Pancreas (tissue), 10 donors: ENCODE data around the gene METTL2A. TPM values are rescaled to one million over a fixed set of nuclear protein-coding genes. Genes with fewer than 3 reads are reported as not detected.
"Not testable (repeated sequence)": the region's sequence is repeated elsewhere in the genome, so short reads cannot be mapped to it uniquely, and the experiment has no call there.

Experiments used
- ATAC-seq, 4 donors: fragments of 200-7000 bp; cut with Tn5 transposase; one replicate each; pipeline versions ENCODE4 v1.8.0 to v1.9.1; 2020; ENCODE audit warnings: mild to moderate bottlenecking in 4 of 4, moderate library complexity in 4 of 4
- DNase-seq, 6 donors: peaks; one replicate each; pipeline ENCODE4 v3.0.0-alpha.2; 2020
- FAIRE-seq: peaks from 2 replicates; lab custom pipeline; 2012; peaks lifted over from hg19 to GRCh38; lab: Jason Lieb, UNC
- H3K27ac ChIP-seq, 4 donors: fragments of 200-600 bp; sonication (generic); 1 replicate in 3 of 4; 2 replicates in 1 of 4; pipeline versions ENCODE4 v1.5.0 to v1.8.0; 2020
- H3K27me3 ChIP-seq, 4 donors: fragments of 200-600 bp; one replicate each; pipeline ENCODE4 v1.8.0; 2021
- H3K36me3 ChIP-seq, 3 donors: fragments of 200-600 bp; sonication (generic) in 1 of 3; one replicate each; pipeline versions ENCODE4 v1.5.0 to v1.8.0; 2020 to 2021
- H3K4me1 ChIP-seq, 3 donors: fragments of 200-600 bp; one replicate each; pipeline ENCODE4 v1.8.0; 2021
- H3K4me3 ChIP-seq, 4 donors: fragments of 200-600 bp; sonication (generic) in 2 of 4; one replicate each; pipeline versions ENCODE4 v1.5.0 to v1.8.0; 2020 to 2021
- H3K9me3 ChIP-seq, 4 donors: fragments of 200-600 bp; one replicate each; pipeline ENCODE4 v1.8.0; 2021
- CTCF ChIP-seq, 4 donors: fragments of 200-600 bp; sonication (generic) in 3 of 4; IDR thresholded peaks; one replicate each; pipeline versions ENCODE4 v1.5.0 to v1.8.0; 2021; ENCODE audit warnings: antibody characterized with exemption in 4 of 4
- WGBS, 2 donors: extraction: QIAGEN DNeasy Blood & Tissue Kit; methylation state at CpG; one replicate each; pipeline ENCODE4 v1.1.7; 2013; 5-methylcytosine and 5-hydroxymethylcytosine counted together
- intact Hi-C, 3 donors: fragments of 100-400 bp; cut with DNase I; formaldehyde crosslinking; loops; one replicate each; pipeline versions ENCODE4 v1.11.1 to v1.14.2; 2022
- polyA plus RNA-seq, 2 donors: library from polyadenylated mRNA; stranded (reverse); fragments of 200-250 nt; gene quantifications; one replicate each; pipeline ENCODE4 v1.2.3, GENCODE V29; 2013
- total RNA-seq, 6 donors: library from RNA; stranded (reverse); fragmentation: NEBNext Ultra II Directional in 4 of 6; extraction: Animal tissue kit (Norgen Biotek cat#: 25700) in 4 of 6; gene quantifications; one replicate each; pipeline versions ENCODE4 v1.2.1 to v1.2.4, GENCODE V29; 2021 to 2023
- donor health status: healthy with polysubstance abuse.
- donor health status: DM: no; HTN: no; CAD: no; lungs with moderate emphysema.
- donor health status: DM: no; HTN: no; CAD: no.
- donor health status: control.
- donor health status: control.
- donor health status: Bipolar disorder and iron deficiency.
- donor health status: DM: yes; HTN: yes; CAD: no.
- donor health status: DM: no; HTN: no; CAD: no.
- donor health status: DM: no; HTN: no; CAD: no.
- donor health status: DM: yes; HTN: yes; CAD: no.

Gene METTL2A
- total and polyA plus RNA-seq, 8 donors = 4.0 to 11.0 (median 6.9) TPM

GRCh38 chr17:62453656-62454055 is 30.0 kb downstream of the METTL2A start:
- ATAC-seq, H3K9me3 ChIP-seq, DNase-seq, H3K27ac ChIP-seq, H3K4me1 ChIP-seq, H3K27me3 ChIP-seq, H3K36me3 ChIP-seq, intact Hi-C loops, H3K4me3 ChIP-seq, FAIRE-seq: not testable (repeated sequence)
- WGBS, 2 donors = 77 to 87% methylated on average over 4 of the region's 4 CpGs

- H3K27ac ChIP-seq, FAIRE-seq, intact Hi-C loops, H3K9me3 ChIP-seq, H3K4me3 ChIP-seq, ATAC-seq, H3K36me3 ChIP-seq, H3K4me1 ChIP-seq, H3K27me3 ChIP-seq, DNase-seq: not testable (repeated sequence)
- WGBS, 2 donors = 81 to 84% methylated on average over 3 of the region's 3 CpGs
Measured at GRCh38 chr17:62454111-62454510, 30.4 kb downstream of the METTL2A start.

- intact Hi-C loops = no loop called here
- no peak for DNase-seq
- H3K27ac ChIP-seq = no peak overlapping the region
- 74 to 90% methylated on average over 7 of the region's 7 CpGs for WGBS, 2 donors
- no peak for TF ChIP-seq CTCF (IDR thresholded peaks at IDR 0.05)
- H3K4me1 ChIP-seq = no peaks in the 10 kb centered on the region
- no peak overlapping the region for H3K4me3 ChIP-seq
- ATAC-seq = no peak
- no peaks in the 10 kb centered on the region for H3K27me3 ChIP-seq
- no peaks in the 10 kb centered on the region for H3K9me3 ChIP-seq
- no peaks in the 10 kb centered on the region for H3K36me3 ChIP-seq
- no peak for FAIRE-seq
Measured at GRCh38 chr17:62456016-62456415, 32.3 kb downstream of the METTL2A start.

GRCh38 chr17:62458483-62458882 is 34.8 kb downstream of the METTL2A start:
- intact Hi-C loops, H3K27ac ChIP-seq, ATAC-seq, H3K4me1 ChIP-seq, H3K9me3 ChIP-seq, FAIRE-seq, DNase-seq, H3K36me3 ChIP-seq, H3K27me3 ChIP-seq, H3K4me3 ChIP-seq: not testable (repeated sequence)
- 42 to 64% methylated on average over 10 of the region's 10 CpGs for WGBS, 2 donors

- H3K4me1 ChIP-seq, H3K27me3 ChIP-seq, FAIRE-seq, intact Hi-C loops, H3K9me3 ChIP-seq, ATAC-seq, H3K4me3 ChIP-seq, DNase-seq, H3K27ac ChIP-seq, H3K36me3 ChIP-seq: not testable (repeated sequence)
- 74 to 83% methylated on average over 3 of the region's 3 CpGs for WGBS, 2 donors
Measured at GRCh38 chr17:62464422-62464821, 40.7 kb downstream of the METTL2A start.

- not testable (repeated sequence) for ATAC-seq
Measured at GRCh38 chr17:62465271-62465670, 41.6 kb downstream of the METTL2A start.

GRCh38 chr17:62470666-62471379 is 47.1 kb downstream of the METTL2A start:
- H3K4me3 ChIP-seq, intact Hi-C loops, H3K27ac ChIP-seq, H3K9me3 ChIP-seq, FAIRE-seq, H3K27me3 ChIP-seq, H3K36me3 ChIP-seq, H3K4me1 ChIP-seq: not testable (repeated sequence)
- peak; percentile 73 to 88 (median 82) for ATAC-seq
- peak; percentile 49 to 89 (median 78) for DNase-seq
- 49 to 54% methylated on average over 5 to 6 of the region's 8 CpGs for WGBS, 2 donors

More at GRCh38 chr17:62465271-62465670, 41.6 kb downstream of the METTL2A start:
- H3K36me3 ChIP-seq, intact Hi-C loops, DNase-seq, H3K27ac ChIP-seq, FAIRE-seq, H3K4me3 ChIP-seq, H3K9me3 ChIP-seq, H3K4me1 ChIP-seq, H3K27me3 ChIP-seq: not testable (repeated sequence)
- 91% methylated on average over 7 of the region's 7 CpGs for WGBS, 2 donors

GRCh38 chr17:62471380-62471880 is 47.7 kb downstream of the METTL2A start:
- FAIRE-seq, H3K27me3 ChIP-seq, H3K9me3 ChIP-seq, H3K27ac ChIP-seq, intact Hi-C loops, H3K4me1 ChIP-seq, H3K36me3 ChIP-seq, H3K4me3 ChIP-seq, DNase-seq: not testable (repeated sequence)
- 49 to 53% methylated on average over 9 of the region's 9 CpGs for WGBS, 2 donors
- ATAC-seq = peak in 3 of 4 donors; percentile 10 to 43 (median 40)

- H3K27me3 ChIP-seq, DNase-seq, ATAC-seq, H3K4me3 ChIP-seq, intact Hi-C loops, H3K4me1 ChIP-seq, H3K36me3 ChIP-seq, FAIRE-seq, H3K9me3 ChIP-seq, H3K27ac ChIP-seq: not testable (repeated sequence)
- WGBS, 2 donors = 87 to 89% methylated on average over 8 of the region's 8 CpGs
Measured at GRCh38 chr17:62473030-62473982, 49.6 kb downstream of the METTL2A start.

GRCh38 chr17:62477111-62477510 is 53.4 kb downstream of the METTL2A start:
- Histone ChIP-seq H3K27ac (peak overlapping the region in 1 of 4 donors; percentile 87), H3K4me1 (peaks cover 7 to 13% (median 10%) of the 10 kb centered on the region in 3 donors)
- H3K9me3 ChIP-seq, H3K36me3 ChIP-seq, intact Hi-C loops, H3K27me3 ChIP-seq, ATAC-seq, FAIRE-seq, H3K4me3 ChIP-seq: not testable (repeated sequence)
- 88 to 91% methylated on average over 8 of the region's 8 CpGs for WGBS, 2 donors
- peak in 2 of 6 donors; percentile 2 to 34 for DNase-seq
